Esophagus muscularis mucosa (tissue), 4 donors: ENCODE results near the gene CNTNAP2. TPM values are rescaled to one million over a fixed set of nuclear protein-coding genes. Genes with fewer than 3 reads are reported as not detected.

Source experiments
- DNase-seq: peaks from one replicate; pipeline ENCODE4 v3.0.0-alpha.2; 2017; ENCODE audit errors: extremely low spot score
- H3K27ac ChIP-seq, 4 donors: fragments of 200-600 bp; sonication (generic); replicated peaks in 1 of 4; 1 replicate in 3 of 4; 2 replicates in 1 of 4; pipeline ENCODE4 v1.5.1; 2016 to 2019; ENCODE audit warnings: mild to moderate bottlenecking in 1 of 4
- H3K27me3 ChIP-seq, 4 donors: fragments of 200-600 bp; sonication (generic); one replicate each; pipeline versions ENCODE4 v1.5.1 to v1.6.0; 2016 to 2019
- H3K36me3 ChIP-seq, 4 donors: fragments of 200-600 bp; sonication (generic); one replicate each; pipeline ENCODE4 v1.5.1; 2016 to 2019
- H3K4me1 ChIP-seq, 4 donors: fragments of 200-600 bp; sonication (generic); one replicate each; pipeline ENCODE4 v1.5.1; 2016 to 2019
- H3K4me3 ChIP-seq, 4 donors: fragments of 200-600 bp; sonication (generic); 1 replicate in 2 of 4; 2 replicates in 2 of 4; pipeline ENCODE4 v1.5.1; 2016 to 2019; ENCODE audit warnings: mild to moderate bottlenecking in 4 of 4, moderate library complexity in 1 of 4
- H3K9me3 ChIP-seq, 4 donors: fragments of 200-600 bp; sonication (generic); 1 replicate in 3 of 4; 2 replicates in 1 of 4; pipeline ENCODE4 v1.5.1; 2016 to 2019
- CTCF ChIP-seq, 3 experiments: fragments of 200-600 bp in 2 of 3; fragments of 450-650 bp in 1 of 3; sonication (generic) in 2 of 3; IDR thresholded peaks; one replicate each; pipeline ENCODE4 v1.5.1; 2017 to 2019; ENCODE audit warnings: antibody characterized with exemption in 3 of 3, mild to moderate bottlenecking in 2 of 3, moderate library complexity in 1 of 3
- EP300 ChIP-seq: sonication (generic); formaldehyde crosslinking; IDR thresholded peaks from one replicate; pipeline ENCODE4 v1.6.1; 2017; ENCODE audit warnings: antibody characterized with exemption
- POLR2A ChIP-seq: fragments of 450-650 bp; IDR thresholded peaks from one replicate; pipeline ENCODE4 v1.6.1; 2017; ENCODE audit warnings: antibody characterized with exemption, moderate library complexity, mild to moderate bottlenecking, low read depth
- POLR2AphosphoS5 ChIP-seq, 2 donors: sonication (generic); formaldehyde crosslinking; IDR thresholded peaks; one replicate each; pipeline ENCODE4 v1.6.1; 2017; ENCODE audit warnings: antibody characterized with exemption in 2 of 2
- WGBS: methylation state at CpG from one replicate; pipeline ENCODE4 v1.1.5; 2018; 5-methylcytosine and 5-hydroxymethylcytosine counted together
- intact Hi-C: fragments of 100-400 bp; cut with DNase I; formaldehyde crosslinking; loops from one replicate; pipeline ENCODE4 v1.15.1; 2023
- total RNA-seq, 4 donors: library from RNA; depleted of rRNA; stranded (reverse); fragments of >200 nt; gene quantifications; one replicate each; pipeline versions ENCODE4 v1.1.0 to v1.2.1, GENCODE V29; 2016

Gene CNTNAP2
- total RNA-seq, 4 donors from 2014 or later = 1.2 to 2.9 (median 1.9) TPM

GRCh38 chr7:147363101-147363500 lies 1246.5 kb downstream of the CNTNAP2 start:
- no peaks in the 10 kb centered on the region for H3K9me3 ChIP-seq
- intact Hi-C loops = no loop called here

GRCh38 chr7:147376192-147376591 lies 1259.6 kb downstream of the CNTNAP2 start:
- Histone ChIP-seq H3K36me3 (no peaks in the 10 kb centered on the region), H3K27me3 (no peaks in the 10 kb centered on the region), H3K27ac (no peak overlapping the region), H3K9me3 (no peaks in the 10 kb centered on the region), H3K4me3 (no peak overlapping the region), H3K4me1 (no peaks in the 10 kb centered on the region)
- 75% methylated on average over 5 of the region's 5 CpGs for WGBS
- TF ChIP-seq EP300 (no peak), POLR2A (no peak), POLR2AphosphoS5 (IDR thresholded peaks at IDR 0.05) (no peak), CTCF (IDR thresholded peaks at IDR 0.05) (no peak)
- DNase-seq = no peak
- intact Hi-C loops = no loop called here

More at GRCh38 chr7:147363101-147363500, 1246.5 kb downstream of the CNTNAP2 start:
- H3K27me3 ChIP-seq = no peaks in the 10 kb centered on the region
- no peaks in the 10 kb centered on the region for H3K4me1 ChIP-seq
- H3K36me3 ChIP-seq = no peaks in the 10 kb centered on the region
- H3K4me3 ChIP-seq = no peak overlapping the region
- H3K27ac ChIP-seq = no peak overlapping the region
- TF ChIP-seq POLR2AphosphoS5 (IDR thresholded peaks at IDR 0.05) (no peak), CTCF (IDR thresholded peaks at IDR 0.05) (no peak), POLR2A (no peak), EP300 (no peak)
- 84% methylated on average over 4 of the region's 4 CpGs for WGBS
- DNase-seq = no peak

- DNase-seq = no peak
- Histone ChIP-seq H3K36me3 (no peaks in the 10 kb centered on the region), H3K27me3 (no peaks in the 10 kb centered on the region), H3K4me3 (no peak overlapping the region), H3K27ac (no peak overlapping the region), H3K9me3 (no peaks in the 10 kb centered on the region), H3K4me1 (no peaks in the 10 kb centered on the region)
- 71% methylated on average over 5 of the region's 5 CpGs for WGBS
- TF ChIP-seq POLR2A = no peak
- TF ChIP-seq POLR2AphosphoS5 (IDR thresholded peaks at IDR 0.05) = no peak
- no peak for TF ChIP-seq CTCF (IDR thresholded peaks at IDR 0.05)
- intact Hi-C loops = no loop called here
Measured at GRCh38 chr7:147380926-147381325, 1264.3 kb downstream of the CNTNAP2 start.

GRCh38 chr7:147394329-147394728 lies 1277.7 kb downstream of the CNTNAP2 start:
- TF ChIP-seq CTCF (IDR thresholded peaks at IDR 0.05) (no peak), EP300 (no peak), POLR2A (no peak), POLR2AphosphoS5 (IDR thresholded peaks at IDR 0.05) (no peak)
- Histone ChIP-seq H3K36me3 (no peaks in the 10 kb centered on the region), H3K27me3 (no peaks in the 10 kb centered on the region), H3K4me1 (no peaks in the 10 kb centered on the region), H3K27ac (no peak overlapping the region), H3K4me3 (no peak overlapping the region), H3K9me3 (peaks cover 0 to 10% (median 2%) of the 10 kb centered on the region in 4 donors)
- intact Hi-C loops = no loop called here
- no peak for DNase-seq

GRCh38 chr7:147400221-147400689 lies 1283.7 kb downstream of the CNTNAP2 start:
- no peaks in the 10 kb centered on the region for H3K4me1 ChIP-seq
- H3K4me3 ChIP-seq = peak overlapping the region in 1 of 4 donors; percentile 40
- no peaks in the 10 kb centered on the region for H3K27me3 ChIP-seq
- 27% methylated on average over 3 of the region's 3 CpGs for WGBS
- no peaks in the 10 kb centered on the region for H3K36me3 ChIP-seq
- H3K9me3 ChIP-seq = no peaks in the 10 kb centered on the region
- no peak for DNase-seq
- no peak overlapping the region for H3K27ac ChIP-seq
- intact Hi-C loops = no loop called here
- TF ChIP-seq POLR2AphosphoS5 (IDR thresholded peaks at IDR 0.05) = no peak
- no peak for TF ChIP-seq POLR2A
- TF ChIP-seq CTCF (IDR thresholded peaks at IDR 0.05) = no peak
- no peak for TF ChIP-seq EP300
